Stimulated activated CD4-positive, alpha-beta T cell treated with anti-CD3 and anti-CD28 coated beads, Interleukin-2, amount 100 ng/mL, for 4 hours (primary cell): ENCODE data around the gene KAZN.
"Not testable (repeated sequence)": the region's sequence is repeated elsewhere in the genome, so short reads cannot be mapped to it uniquely, and the experiment has no call there.

Source experiments
- DNase-seq: peaks from one replicate; pipeline ENCODE4 v3.0.0-alpha.2; 2020; ENCODE audit warnings: low read depth

Gene KAZN

DNA sequence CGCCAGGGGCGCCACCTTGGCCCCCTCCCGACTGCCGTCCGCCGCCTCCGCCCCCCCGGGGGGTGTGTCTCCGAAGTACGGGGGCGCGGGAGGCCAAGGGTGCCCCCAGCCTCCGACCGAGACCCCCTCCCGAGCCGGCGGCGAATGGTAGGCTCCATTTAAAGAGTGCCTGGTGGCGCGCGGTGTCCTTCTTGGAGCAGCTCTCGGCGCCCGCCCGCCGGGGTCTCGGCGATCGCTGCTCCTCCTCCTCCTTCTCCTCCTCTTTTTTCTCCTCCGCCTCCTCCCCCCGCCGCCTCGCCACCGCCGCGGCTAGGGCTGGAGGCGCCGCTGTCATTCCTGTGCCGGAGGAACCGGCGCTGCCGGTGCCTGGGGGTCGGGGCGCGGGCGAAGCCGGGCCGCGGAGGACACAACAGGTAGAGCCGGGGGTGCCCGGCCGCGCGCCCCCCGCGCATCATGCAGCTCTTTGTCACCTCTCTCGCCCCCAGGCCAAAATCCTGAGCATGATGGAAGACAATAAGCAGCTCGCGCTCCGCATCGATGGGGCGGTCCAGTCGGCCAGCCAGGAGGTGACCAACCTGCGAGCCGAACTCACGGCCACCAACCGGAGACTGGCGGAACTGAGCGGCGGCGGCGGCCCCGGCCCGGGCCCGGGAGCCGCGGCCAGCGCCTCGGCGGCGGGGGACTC, at the start of gene KAZN:
Gene KAZN, plus strand, starts transcription at position 188 of the 685 bp plus-strand sequence.
- no peak for DNase-seq

DNA sequence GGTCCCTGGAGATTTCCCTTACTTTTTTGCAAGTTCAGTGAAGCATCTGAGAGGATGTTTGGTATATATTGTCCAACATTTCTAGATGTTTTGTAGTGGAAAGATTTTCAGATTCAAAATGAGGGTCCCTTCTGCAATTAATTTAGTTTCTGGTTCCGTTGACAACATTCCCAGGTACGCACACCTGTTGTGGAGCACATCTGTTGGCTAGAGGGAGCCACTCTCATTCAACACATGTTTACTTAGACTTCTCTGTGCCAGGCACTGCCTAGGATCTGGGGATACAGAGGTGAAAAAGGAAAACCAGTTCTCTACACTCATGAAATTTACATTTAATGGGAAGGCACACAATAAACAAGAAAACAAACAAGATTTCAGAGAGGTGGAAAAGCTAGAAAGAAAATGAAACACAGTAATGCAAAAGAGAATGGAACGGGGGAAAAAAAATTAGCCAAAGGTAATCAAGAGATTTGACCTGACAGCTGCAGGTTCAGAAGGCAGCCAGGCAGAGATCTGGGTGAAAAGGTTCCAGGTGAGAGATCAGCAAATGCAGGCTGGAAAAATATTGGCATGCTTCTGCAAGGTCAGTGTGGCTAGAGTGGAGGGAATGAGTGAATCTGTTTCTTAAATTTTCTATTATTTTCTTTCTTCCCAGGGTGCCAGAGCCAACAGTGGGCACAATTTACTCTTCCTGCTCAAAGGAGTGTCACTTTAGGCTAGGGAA, 48.4 kb upstream of the KAZN start:
- DNase-seq: no peak

DNA sequence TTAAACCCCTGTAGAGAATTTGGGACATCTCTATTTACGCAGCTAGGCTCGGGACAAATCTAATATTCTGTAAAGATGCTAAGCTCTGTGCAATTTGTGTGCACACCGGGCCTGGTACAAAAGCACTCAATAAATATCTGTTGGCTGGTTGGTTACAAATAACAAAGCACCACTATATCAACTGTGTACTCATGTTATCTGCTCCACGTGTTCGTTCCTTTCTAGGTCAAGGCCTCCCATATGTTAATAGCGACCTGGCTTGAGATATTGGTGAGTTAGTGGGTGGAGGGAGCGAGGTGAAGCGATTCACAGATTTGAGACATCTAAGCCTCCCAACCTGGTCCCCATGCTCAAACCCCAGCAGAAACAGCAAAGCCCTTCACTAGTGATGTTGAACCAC, 47.1 kb upstream of the KAZN start:
- no peak for DNase-seq

DNA sequence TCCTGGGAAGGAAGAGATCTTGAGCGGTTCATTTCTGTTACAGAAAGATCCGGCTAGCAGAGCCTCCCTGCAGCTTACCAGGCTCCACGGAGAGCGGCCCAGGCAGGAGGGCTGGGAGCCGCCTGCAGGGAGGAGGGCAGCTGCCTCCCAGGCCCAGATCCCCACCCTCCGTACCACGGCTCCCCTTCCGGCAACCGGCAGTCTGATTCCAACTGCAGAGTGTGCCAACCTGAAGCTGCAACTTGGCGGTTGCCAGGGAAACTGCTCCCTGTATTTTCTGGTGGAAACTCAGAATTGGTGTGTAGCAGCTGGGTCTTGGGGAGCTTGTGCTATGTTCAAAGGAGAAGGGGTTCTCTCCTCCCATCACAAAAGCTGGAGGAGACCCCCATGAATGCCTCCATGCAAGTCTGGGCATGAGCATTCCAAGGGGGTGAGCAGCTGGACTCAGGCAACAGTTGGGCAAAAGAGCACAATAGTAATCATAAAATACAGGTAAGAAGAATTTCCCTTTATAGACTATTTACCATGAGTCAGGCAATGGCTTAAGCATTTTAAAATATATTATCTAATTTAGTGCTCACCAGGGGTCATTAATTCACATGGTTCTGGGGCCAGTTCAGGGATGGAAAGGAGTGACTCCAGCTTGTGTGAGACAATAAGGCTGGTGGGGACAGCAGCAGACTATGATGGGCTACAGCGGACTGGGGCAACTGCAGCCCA, 46.1 kb upstream of the KAZN start:
- DNase-seq: no peak

DNA sequence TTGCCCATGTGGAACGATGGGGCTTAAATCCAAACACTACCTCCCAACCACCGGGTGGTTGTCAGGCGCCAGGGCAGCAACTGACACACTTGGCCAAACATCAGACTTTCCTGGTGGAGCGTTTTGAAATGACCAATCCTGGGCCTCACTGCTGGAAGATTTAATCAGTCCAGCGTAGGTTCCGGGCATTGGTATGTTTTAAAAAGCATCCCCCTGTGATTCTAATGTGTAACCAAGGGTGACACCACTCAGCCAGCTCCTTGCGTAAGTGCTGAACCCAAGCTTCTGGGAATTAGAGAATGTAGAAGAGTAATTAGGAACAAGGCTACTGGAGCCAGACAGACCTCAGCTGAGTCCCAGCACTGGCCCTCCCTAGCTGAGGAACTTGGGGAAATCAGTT, 44.8 kb upstream of the KAZN start:
- no peak for DNase-seq

DNA sequence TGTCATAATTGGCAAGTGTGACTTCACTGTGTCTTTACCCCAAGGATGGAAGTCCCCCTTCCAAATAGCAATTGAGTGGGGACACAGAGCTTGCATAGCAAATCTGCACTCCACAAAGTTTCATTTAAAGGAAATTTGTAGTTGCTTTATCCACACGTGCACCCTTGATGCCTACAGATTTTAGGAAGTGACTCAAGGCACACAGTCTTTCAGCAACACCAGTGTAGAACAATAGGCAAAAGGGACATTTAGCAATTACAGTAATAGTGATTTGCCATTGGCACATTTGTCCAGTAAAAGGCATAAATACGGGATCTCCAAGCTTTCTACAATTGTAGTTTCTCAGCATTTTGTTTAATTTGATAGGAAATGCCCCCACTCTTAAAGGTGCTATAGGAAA, 43.4 kb upstream of the KAZN start:
- no peak for DNase-seq

DNA sequence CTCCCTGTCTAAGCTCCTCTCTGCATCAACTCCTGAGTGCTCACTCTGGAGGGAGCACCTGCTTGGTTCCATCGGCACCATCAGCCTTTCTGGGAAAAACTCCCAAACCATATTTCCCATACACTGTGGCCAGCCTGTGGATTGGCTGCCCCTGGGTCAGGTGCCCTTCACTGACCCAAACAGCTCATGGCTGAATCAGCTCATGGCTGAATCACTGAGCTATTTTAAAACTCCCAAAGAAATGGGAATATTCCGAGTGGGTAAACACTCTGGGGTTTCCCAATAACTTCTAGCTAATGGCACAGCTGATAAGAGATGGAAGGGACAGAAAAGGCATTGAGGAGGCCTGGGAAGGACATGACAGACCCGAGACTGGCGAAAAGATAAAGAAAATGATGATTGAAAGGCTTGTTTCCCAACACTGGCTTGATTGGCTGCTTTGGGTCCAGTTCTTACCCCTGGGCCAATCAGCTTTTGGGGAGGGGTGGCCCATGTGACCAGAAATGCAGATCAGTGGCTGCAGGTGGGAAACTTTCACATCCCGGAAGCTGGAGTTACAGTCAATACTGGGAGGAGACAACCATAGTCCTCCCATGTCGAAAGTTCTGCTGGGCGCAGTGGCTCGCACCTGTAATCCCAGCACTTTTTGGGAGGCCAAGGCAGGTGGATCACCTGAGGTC, 37.3 kb upstream of the KAZN start:
- DNase-seq: no peak

DNA sequence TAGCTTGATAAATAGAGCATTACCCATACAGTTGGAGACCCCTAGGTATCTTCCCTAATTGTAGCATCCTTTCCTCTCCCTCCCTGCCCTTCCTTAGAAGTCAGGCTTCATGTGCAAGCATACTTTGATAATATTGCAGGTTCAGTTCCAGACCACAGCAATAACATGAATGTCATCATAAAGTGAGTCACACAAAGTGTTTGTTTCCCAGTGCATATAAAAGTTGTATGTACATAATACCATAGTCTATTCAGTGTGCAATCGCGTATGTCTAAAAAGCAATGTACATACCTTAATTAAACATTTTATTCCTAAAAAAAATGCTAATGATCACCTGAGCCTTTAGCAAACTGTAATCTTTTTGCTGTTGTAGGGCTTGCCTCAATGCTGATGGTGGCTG, 33.4 kb upstream of the KAZN start:
- DNase-seq: no peak

DNA sequence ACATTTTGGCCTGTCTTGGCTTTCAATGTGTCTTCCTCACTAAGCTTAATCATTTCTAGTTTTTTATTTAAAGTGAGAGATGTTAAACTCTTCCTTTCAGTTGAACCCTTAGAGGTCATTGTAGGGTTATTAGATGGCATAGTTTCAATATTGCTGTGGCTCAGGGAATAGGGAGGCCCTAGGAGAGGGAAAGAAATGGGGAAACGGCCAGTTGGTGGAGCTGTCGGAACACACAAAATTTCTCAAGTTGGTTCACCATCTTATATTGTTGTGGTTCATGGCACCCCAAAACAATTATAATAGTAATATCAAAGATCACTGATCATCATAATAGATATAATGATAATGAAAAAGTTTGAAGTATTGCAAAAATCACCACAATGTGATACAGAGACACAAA, 31.4 kb upstream of the KAZN start:
- no peak for DNase-seq

DNA sequence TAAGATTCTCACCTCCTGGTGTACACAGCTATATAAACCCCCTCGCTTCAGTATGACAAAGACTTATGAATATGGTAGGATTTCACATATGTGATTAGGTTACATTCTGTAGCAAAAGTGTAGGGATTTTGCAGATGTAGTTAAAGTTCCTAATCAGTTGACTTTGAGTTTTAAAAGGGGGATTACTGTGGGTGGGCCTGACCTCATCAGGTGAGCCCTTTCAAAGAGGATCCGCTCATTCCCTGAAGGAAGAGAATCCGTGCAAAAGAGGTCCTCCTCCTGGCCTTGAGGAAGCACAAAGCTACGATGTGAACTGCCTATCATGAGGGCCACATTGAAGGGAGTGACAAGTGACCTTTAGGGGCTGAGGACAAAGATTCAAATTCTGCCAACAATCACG, 30.6 kb upstream of the KAZN start:
- no peak for DNase-seq

DNA sequence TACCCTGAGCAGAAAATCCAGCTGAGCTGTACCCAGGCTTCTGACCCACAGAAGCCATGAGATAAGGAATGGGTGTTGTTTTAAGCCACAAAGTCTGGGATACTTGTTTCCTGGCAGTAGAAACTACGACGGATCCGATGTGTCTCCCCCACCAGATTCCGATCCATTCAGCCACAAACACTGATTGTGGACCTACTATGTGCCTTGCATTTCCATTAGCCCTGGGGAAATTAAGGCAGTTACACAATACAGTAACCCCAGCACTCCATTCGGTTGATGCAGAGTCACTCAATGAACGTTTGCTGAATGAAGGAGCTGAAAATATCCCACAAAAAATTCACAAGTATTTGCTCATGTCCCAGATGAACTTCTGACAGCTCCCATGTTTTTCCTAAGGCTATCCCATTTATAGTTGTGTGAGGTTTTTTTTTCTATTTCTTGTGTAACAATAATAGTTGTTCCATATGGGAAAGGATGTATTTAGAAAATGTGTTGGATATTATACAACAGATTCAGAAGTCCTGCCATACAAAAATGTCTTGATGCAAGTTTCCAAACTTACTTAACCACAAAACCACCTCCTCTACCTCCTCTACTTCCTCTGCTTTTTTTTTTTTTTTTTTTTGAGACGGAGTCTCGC, 29.6 kb upstream of the KAZN start:
- no peak for DNase-seq

DNA sequence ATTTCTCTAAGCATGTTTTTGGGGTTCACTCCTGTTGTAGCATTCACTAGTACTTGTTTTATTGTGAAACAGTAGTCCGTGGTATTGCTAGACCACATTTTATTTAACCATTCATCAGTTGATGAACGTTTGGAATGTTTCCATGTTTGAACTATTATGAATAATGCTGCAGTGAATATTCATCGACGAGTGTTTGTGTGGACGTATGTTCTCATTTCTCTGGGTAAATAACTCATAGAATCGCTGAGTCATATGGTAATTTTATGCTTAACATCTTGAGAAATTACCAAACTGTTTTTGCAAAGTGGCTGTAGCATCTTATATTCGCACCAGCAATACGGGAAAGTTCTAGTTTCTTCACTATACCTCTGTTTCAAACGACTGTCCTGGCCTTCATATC, 28.0 kb upstream of the KAZN start:
- no peak for DNase-seq

DNA sequence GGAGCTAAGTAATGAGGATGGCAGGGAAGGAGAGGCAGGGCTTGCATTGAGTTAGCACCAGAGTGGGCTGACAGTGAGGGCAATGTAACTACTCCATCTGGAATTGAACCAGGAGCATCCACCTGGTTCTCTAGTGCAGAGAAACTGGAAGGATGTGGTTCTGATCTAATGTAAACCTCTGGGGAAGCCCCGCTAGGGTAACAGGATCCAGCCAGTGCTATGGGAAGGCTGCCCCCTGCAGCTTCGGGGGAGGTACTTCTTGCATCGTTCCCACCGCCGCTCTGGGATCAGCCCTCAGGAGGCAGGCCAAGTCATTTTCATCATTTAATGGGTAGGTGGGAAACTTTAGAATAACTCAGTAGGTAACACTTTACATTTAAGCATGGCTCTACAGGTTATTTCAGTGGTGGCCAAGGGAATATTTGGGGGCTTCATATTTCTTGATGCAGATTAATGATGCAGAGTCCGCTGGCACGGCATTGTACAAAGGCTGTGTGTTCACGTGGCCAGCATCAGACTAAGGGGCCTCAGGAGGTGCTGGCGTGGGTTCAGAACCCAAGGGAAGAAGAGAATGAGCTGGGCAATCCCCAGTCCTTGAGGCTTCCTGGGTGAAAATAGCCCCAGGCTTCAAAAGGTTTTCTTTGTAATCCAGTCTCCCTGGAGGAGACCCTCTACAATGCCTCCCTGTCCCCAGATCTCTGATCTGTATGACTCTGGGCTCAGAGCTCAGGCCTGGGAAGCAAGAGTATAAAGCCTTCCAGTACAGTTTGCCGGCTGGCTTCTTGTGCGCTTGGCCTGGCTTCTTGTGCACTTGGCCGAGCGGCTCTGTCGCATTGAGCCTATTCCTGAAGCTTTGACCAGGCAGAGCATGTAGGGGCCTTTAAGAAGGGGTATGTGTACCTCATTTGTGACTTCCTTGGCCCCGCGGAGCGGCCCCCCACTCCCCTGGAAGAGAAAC, 26.4 kb upstream of the KAZN start:
- DNase-seq: no peak

DNA sequence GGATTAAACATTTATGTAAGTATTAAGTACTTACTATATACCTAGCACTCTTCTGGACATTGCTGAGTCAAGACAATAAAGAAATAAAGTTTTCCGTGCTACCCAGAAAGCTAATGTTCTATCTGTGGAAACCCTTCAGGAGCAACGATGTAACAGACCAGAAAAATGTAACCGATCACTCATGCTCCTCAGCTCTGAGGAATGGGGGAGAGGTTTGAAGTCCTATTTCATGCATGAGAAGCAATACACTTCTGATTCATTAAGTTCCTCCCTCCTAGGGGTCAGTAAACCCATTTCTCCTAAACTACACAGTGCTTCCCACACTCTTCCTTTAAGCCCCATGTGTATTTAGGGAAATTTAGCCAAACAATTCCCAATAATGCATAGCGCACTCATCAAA, 25.6 kb upstream of the KAZN start:
- DNase-seq: no peak

DNA sequence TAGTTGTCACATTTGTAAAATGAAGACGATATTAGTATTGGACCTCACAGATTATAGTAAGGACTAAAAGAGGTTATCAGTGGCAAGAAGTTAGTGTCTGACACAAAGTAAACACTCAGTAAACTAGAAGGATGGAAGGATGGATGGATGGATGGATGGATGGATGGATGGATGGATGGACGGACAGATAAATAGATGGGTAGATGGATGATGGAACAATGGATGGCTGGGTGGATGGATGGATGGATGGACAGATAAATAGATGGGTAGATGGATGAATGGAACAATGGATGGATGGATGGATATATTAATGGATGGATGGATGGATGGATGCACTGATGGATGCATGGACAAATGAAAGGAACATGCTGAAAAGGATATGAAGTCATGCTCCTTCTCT, 22.3 kb upstream of the KAZN start:
- no peak for DNase-seq

DNA sequence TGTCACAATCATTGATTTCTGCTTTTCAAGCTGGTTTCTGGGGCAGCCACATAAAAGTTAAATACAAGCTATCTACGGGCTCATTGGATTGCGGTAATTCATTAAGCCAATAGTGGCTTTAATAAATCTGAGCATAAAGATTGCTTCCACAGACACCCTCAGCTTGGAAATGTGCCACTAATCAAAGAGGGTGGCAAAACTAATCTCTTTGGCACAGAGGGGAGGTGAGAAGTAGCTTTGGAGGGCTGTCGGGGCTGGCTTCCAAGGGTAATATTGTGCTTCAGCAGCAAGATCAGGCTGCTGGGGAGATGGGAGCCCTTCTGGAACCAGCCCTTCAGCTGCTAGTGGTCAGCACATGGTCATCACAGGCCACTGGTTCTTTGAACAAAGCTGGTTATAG, 21.2 kb upstream of the KAZN start:
- DNase-seq: no peak

DNA sequence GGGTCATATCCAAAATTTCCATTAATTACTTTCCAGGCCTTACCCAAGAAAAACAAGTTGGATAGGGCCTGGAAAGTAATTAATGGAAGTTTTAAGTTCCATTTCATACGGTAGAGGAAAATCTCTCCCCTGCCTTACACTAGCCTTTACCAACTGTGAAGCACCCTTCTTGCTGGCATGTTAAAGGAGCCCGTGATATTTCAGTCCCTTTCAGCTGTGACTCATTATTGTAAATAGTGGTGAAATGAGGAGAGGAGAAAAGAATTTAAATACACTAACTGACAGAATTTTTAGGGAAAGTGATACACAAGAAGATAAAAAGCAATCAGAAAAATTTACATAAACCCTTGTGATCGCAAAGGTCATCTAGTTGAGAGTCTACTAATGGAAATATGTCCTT, 20.3 kb upstream of the KAZN start:
- DNase-seq: no peak

DNA sequence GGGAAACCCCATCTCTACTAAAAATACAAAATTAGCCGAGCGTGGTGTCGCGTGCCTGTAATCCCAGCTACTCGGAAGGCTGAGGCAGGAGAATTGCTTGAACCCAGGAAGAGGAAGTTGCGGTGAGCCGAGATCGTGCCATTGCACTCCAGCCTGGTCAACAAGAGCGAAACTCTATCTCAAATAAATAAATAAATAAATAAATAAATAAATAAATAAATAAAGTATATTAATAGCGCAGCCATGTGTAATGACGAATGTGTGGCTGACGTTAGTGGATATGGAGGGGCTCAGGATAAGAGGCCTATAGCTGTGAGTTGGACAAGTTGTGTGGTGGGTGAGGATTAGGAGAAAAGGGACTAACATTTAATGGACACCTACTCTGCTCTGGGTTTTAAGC, 18.2 kb upstream of the KAZN start:
- DNase-seq: not testable (repeated sequence)

DNA sequence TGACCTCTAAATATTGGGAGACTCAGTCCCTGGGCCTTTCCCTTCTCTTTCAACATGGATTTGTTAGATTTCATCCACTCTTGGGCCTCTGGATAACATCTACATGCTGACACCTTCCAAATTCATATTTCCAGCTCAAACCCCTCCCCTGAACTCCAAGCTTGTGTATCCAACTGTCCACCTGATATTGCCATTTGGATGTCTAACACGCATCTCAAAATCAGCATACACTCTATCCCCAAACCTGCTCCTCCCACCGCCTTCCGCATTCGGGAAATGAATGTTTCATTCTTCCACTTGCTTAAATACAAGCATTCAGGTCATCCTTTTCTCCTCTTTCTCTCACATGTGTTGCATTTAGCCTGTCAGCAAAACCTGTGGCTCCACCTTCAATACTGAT, 17.5 kb upstream of the KAZN start:
- no peak for DNase-seq

DNA sequence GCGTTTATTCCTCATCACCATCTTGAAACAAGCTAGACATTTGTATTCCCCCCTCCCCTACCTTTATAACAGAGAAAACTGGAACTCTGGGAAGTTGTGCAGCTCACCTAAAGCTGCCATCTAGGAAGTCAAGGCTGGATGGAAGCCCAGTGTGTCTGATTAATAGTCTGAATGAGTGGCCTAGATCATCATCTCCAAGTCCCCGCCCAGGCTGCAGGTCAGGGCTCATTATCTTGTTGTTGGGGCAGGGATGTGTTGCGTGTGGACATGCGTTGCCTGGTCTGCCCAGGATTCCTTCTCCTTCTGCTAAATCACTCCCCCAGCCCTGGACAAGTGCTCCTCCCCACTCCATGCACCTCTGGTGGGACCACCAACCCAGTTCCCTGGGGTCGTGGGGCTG, 14.7 kb upstream of the KAZN start:
- DNase-seq: no peak

DNA sequence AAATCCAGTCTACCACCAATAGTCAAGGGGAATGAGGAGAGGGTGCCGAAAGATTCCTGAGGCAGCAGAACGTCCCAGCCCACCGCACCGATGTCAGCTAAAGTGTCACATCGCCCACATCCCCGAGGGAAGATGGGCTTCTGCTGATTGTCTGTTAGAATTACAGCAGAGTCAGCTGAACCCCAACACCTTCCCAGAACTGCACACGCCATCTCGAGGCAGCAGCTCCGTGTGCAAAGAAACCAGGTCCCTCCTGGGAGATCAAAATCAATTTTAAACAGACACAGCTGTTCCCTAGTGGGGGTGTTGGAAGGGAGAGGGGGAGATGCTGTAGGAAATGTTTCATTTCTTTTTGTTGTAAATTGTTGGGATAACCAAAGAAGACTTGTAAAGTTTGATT, 12.8 kb upstream of the KAZN start:
- DNase-seq: no peak
